SH-SY5Y (cell line): ENCODE results near the gene KRT15.
A peak's percentile ranks its signal among the peaks of the same experiment; 100 is the strongest.

Experiments used
- GATA2 ChIP-seq: IDR thresholded peaks from 2 replicates; pipeline ENCODE4 v1.6.1; 2011; ENCODE audit warnings: mild to moderate bottlenecking, low read depth, low read length
- GATA3 ChIP-seq: IDR thresholded peaks from 2 replicates; pipeline ENCODE4 v1.6.1; 2011; ENCODE audit warnings: low read depth, mild to moderate bottlenecking, low read length, moderate library complexity

KRT15 gene

GRCh38 chr17:41537614-41537954, 18.9 kb upstream of the KRT15 start:
- TF ChIP-seq GATA3 (no peak), GATA2 (no peak)

- peak; percentile 25; the same call in 1 of the 2 replicates for TF ChIP-seq GATA2
- TF ChIP-seq GATA3, result no peak
These were observed 18.3 kb upstream of the KRT15 start for GRCh38 chr17:41536741-41537613.

GRCh38 chr17:41535764-41536481, 17.2 kb upstream of the KRT15 start:
- TF ChIP-seq GATA3 (no peak), GATA2 (no peak)

- TF ChIP-seq GATA2, result no peak
- no peak for TF ChIP-seq GATA3
These were observed 16.3 kb upstream of the KRT15 start for GRCh38 chr17:41534899-41535546.

- TF ChIP-seq GATA2 (no peak), GATA3 (no peak)
These were observed 14.9 kb upstream of the KRT15 start for GRCh38 chr17:41533613-41534012.

DNA sequence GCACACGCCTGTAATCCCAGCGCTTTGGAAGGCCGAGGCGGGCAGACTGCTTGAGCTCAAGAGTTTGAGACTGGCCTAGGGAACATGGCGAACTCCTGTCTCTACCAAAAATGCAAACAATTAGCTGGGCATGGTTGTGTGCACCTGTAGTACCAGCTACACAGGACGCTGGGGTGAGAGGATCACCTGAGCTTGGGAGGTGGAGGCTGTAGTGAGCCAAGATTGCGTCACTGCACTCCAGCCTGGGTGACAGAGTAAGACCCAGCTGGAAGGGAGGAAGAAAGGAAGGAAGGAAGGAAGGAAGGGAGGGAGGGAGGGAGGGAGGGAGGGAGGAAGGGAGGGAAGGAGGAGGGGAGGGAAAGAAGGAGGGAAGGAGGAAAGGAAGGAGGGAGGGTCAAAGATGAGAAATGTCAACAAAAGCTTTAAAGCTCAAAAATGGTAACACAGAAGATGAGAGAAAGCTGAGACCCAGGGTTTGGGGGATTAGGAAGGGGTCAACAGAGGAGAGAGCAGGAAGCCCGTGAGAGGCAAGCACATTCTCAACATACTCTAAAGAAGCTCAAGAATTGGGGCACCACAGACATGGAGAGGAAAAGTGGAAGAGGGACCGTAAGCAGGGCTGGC, 14.4 kb upstream of the KRT15 start:
- TF ChIP-seq GATA2 (no peak), GATA3 (no peak)

GRCh38 chr17:41531993-41532392, 13.3 kb upstream of the KRT15 start:
- TF ChIP-seq GATA2 (no peak), GATA3 (no peak)

DNA sequence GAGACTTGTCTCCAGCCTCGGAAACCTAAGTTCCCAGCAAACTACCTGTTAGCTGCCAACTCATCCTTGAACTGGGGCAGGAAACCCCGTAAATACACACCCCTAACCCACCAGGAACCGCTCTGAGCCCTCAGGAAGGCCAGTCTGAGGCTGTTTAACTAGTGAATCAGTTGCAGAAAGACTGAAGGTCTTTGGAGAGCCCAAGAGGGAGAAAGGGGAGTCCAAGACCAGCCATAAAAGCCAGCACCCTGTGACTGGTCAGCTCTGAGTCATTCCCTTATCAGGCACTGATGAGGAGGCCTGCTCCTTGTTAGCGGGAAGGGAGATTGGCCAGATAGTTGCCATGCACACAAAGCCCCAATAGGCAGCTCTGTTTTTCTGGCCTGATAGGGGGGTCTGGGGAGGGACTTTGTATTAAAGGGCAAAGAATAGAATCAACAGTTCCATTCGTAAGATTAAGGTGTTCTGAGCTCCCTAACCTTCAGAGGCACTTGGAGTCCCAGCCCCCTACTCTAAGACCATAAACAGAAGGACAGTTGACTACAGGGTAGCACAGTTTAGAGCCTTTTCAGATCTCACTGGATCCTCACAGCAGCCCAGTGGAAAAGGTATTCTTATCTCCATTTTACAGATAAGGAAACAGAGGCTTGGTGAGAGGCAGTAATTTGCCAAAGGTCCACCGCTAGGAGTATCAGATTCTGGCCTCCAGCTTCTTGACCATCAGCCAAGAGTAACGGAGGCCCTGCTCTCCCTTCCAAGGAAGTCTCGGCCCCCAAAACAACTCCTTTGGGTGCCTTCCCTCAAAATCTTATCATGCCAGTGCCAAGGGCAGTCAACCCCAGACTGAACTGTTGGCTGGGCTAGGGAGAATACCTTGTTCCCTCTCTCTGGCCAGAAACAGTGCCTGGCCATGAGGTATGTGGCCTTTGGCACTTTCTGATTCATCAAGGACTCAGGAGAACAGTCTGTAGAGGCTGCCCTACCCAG, 11.7 kb upstream of the KRT15 start:
- TF ChIP-seq GATA2 (peak; percentile 100), GATA3 (peak; percentile 100)

- TF ChIP-seq GATA2, result no peak
- TF ChIP-seq GATA3, result no peak
These were observed 10.8 kb upstream of the KRT15 start for GRCh38 chr17:41529491-41529915.

- TF ChIP-seq GATA2, result no peak
- TF ChIP-seq GATA3, result no peak
These were observed 10.3 kb upstream of the KRT15 start for GRCh38 chr17:41528959-41529353.

- TF ChIP-seq GATA3, result no peak
These were observed 8.7 kb upstream of the KRT15 start for GRCh38 chr17:41527063-41528023.

DNA sequence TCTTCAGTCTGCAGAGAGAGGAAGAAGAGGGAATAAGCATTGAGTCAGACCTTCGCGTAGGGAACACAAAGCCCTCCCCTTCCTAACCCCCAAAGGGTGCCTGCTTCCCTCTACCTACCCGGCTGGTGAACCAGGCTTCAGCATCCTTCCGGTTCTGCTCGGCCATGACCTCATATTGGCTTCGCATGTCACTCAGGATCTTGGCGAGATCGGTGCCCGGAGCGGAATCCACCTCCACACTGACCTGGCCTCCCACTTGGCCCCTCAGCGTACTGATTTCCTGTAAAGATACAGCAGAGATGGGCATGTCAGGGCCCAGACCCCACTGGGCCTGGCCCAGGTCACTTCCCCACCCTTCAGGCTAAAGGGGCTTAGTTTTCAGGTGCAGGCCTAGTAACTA, 5.6 kb upstream of the KRT15 start:
- TF ChIP-seq GATA3 (no peak), GATA2 (no peak)
